ENCODE results near the gene SYS1. TPM values are rescaled to one million over a fixed set of nuclear protein-coding genes. Genes with fewer than 3 reads are reported as not detected.

SYS1 gene
- polyA plus RNA-seq, 1 of the 3 experiments (the other 2 are of a cell fraction): 26.5 TPM

GRCh38 chr20:45409521-45410272, 46.7 kb downstream of the SYS1 start:
- CTCF ChIA-PET: interaction anchor here (0.7 to 4.4 kb wide), 3 partner anchors 14 to 36 kb away, joined by 4 to 26 read pairs (median 4); no protein-coding TSS in a partner anchor
- WGBS (ENCODE audit: low lambda C conversion rate): 92% methylated on average over 4 of the region's 7 CpGs
- POLR2A ChIA-PET: no interaction called here

DNA sequence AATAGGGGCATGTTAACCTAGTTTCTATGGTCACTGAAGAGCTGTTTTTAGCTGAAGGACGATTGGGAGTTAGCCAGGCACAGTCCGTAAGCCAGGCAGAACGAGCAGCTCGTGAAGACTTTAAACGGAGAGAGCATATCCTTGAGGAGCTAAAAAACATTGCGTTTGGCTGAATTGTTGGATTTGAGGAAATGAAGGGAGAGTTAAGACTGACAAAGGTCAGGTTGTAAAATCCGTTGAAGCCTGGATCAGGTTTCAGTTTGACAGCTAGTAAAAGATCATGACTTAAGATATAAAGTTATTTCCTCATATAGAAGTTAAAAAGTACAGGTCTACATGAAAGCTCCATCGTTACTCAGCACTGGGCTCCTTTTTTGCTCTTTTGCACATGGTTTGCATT, 47.9 kb downstream of the SYS1 start:
- CTCF ChIA-PET: interaction anchor here (1.3 to 4.4 kb wide), 2 partner anchors 26 to 48 kb away, joined by 3 to 26 read pairs; partner anchors contain the start of gene SYS1
- Histone ChIP-seq H3K4me1 (ENCODE audit: control insufficient read depth in 1 of 2, insufficient read depth in 2 of 2, low read depth in 1 of 2, low read length in 1 of 2) (peaks cover 0 to 4% of the 10 kb centered on the region in 2 experiments; a peak in 2 of 4 replicates), H3K9ac (no peak overlapping the region), H3K9me2 (no peaks in the 10 kb centered on the region), H2AFZ (ENCODE audit: low read depth) (no peak overlapping the region), H3K27me3 (ENCODE audit: insufficient read depth) (no peaks in the 10 kb centered on the region), H3F3A (replicated peaks; ENCODE audit: insufficient read depth) (no peaks in the 10 kb centered on the region), H3K4me3 (ENCODE audit: low read depth in 2 of 2, low read length in 1 of 2) (no peak overlapping the region), H3K4me2 (no peak overlapping the region), H3K27ac (ENCODE audit: low read depth in 2 of 2, low read length in 1 of 2) (no peak overlapping the region), H3K9me3 (no peaks in the 10 kb centered on the region), H4K20me1 (ENCODE audit: insufficient read depth) (no peaks in the 10 kb centered on the region), H3K79me2 (ENCODE audit: insufficient read depth) (no peaks in the 10 kb centered on the region; the same call in 1 of the 2 replicates), H3K36me3 (replicated peaks in 1 of 2; ENCODE audit: control insufficient read depth in 1 of 2, insufficient read depth in 2 of 2, low read length in 1 of 2) (peaks cover 0 to 19% of the 10 kb centered on the region in 2 experiments)
- no peak for DNase-seq
- POLR2A ChIA-PET: no interaction called here
- TF ChIP-seq IRF3 (IDR thresholded peaks at IDR 0.05; ENCODE audit: low read depth, low read length) (no peak), MEF2A (IDR thresholded peaks at IDR 0.05; ENCODE audit: borderline replicate concordance, low read depth) (no peak), RXRA (IDR thresholded peaks at IDR 0.05; ENCODE audit: borderline replicate concordance, low read depth) (no peak)
- WGBS (ENCODE audit: low lambda C conversion rate): 88% methylated on average over 8 of the region's 8 CpGs

More at GRCh38 chr20:45409521-45410272, 46.7 kb downstream of the SYS1 start:
- peaks cover 0 to 19% of the 10 kb centered on the region in 2 experiments for H3K36me3 ChIP-seq (replicated peaks in 1 of 2; ENCODE audit: control insufficient read depth in 1 of 2, insufficient read depth in 2 of 2, low read length in 1 of 2)
- H3K79me2 ChIP-seq (ENCODE audit: insufficient read depth): no peaks in the 10 kb centered on the region
- H3K4me3 ChIP-seq (ENCODE audit: low read depth in 2 of 2, low read length in 1 of 2): no peak overlapping the region
- no peak overlapping the region for H2AFZ ChIP-seq (ENCODE audit: low read depth)
- no peaks in the 10 kb centered on the region for H4K20me1 ChIP-seq (ENCODE audit: insufficient read depth)
- no peaks in the 10 kb centered on the region for H3K9me2 ChIP-seq
- no peak for DNase-seq
- H3F3A ChIP-seq (replicated peaks; ENCODE audit: insufficient read depth): no peaks in the 10 kb centered on the region
- H3K9me3 ChIP-seq: no peaks in the 10 kb centered on the region
- no peaks in the 10 kb centered on the region for H3K27me3 ChIP-seq (ENCODE audit: insufficient read depth)
- peaks cover 0 to 8% of the 10 kb centered on the region in 2 experiments; a peak in 1 of 4 replicates for H3K4me1 ChIP-seq (ENCODE audit: control insufficient read depth in 1 of 2, insufficient read depth in 2 of 2, low read depth in 1 of 2, low read length in 1 of 2)
- H3K27ac ChIP-seq (ENCODE audit: low read depth in 2 of 2, low read length in 1 of 2): no peak overlapping the region
- H3K4me2 ChIP-seq: no peak overlapping the region
- H3K9ac ChIP-seq: no peak overlapping the region
- no peak for TF ChIP-seq EP300 (IDR thresholded peaks at IDR 0.05; ENCODE audit: borderline replicate concordance in 1 of 2, low read depth in 1 of 2, low read length in 1 of 2)
- TF ChIP-seq, protein P1, sequence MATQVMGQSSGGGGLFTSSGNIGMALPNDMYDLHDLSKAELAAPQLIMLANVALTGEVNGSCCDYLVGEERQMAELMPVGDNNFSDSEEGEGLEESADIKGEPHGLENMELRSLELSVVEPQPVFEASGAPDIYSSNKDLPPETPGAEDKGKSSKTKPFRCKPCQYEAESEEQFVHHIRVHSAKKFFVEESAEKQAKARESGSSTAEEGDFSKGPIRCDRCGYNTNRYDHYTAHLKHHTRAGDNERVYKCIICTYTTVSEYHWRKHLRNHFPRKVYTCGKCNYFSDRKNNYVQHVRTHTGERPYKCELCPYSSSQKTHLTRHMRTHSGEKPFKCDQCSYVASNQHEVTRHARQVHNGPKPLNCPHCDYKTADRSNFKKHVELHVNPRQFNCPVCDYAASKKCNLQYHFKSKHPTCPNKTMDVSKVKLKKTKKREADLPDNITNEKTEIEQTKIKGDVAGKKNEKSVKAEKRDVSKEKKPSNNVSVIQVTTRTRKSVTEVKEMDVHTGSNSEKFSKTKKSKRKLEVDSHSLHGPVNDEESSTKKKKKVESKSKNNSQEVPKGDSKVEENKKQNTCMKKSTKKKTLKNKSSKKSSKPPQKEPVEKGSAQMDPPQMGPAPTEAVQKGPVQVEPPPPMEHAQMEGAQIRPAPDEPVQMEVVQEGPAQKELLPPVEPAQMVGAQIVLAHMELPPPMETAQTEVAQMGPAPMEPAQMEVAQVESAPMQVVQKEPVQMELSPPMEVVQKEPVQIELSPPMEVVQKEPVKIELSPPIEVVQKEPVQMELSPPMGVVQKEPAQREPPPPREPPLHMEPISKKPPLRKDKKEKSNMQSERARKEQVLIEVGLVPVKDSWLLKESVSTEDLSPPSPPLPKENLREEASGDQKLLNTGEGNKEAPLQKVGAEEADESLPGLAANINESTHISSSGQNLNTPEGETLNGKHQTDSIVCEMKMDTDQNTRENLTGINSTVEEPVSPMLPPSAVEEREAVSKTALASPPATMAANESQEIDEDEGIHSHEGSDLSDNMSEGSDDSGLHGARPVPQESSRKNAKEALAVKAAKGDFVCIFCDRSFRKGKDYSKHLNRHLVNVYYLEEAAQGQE (IDR thresholded peaks at IDR 0.05; ENCODE audit: low read depth, low read length): no peak
- TF ChIP-seq NFIC (IDR thresholded peaks at IDR 0.05; ENCODE audit: borderline replicate concordance): no peak
- no peak for TF ChIP-seq CHD2 (IDR thresholded peaks at IDR 0.05; ENCODE audit: low read length, partially characterized antibody)
- TF ChIP-seq YY1 (IDR thresholded peaks at IDR 0.05; ENCODE audit: low read depth): no peak
- no peak for TF ChIP-seq RAD21 (IDR thresholded peaks at IDR 0.05; ENCODE audit: low read length)
- no peak for TF ChIP-seq EZH2phosphoT487 (IDR thresholded peaks at IDR 0.05; ENCODE audit: borderline replicate concordance, low read depth)
- TF ChIP-seq, protein P2, sequence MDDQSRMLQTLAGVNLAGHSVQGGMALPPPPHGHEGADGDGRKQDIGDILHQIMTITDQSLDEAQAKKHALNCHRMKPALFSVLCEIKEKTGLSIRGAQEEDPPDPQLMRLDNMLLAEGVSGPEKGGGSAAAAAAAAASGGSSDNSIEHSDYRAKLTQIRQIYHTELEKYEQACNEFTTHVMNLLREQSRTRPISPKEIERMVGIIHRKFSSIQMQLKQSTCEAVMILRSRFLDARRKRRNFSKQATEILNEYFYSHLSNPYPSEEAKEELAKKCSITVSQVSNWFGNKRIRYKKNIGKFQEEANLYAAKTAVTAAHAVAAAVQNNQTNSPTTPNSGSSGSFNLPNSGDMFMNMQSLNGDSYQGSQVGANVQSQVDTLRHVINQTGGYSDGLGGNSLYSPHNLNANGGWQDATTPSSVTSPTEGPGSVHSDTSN (IDR thresholded peaks at IDR 0.05): no peak
- no peak for TF ChIP-seq NRF1 (IDR thresholded peaks at IDR 0.05; ENCODE audit: low read depth, low read length)
- TF ChIP-seq POLR2AphosphoS5 (IDR thresholded peaks at IDR 0.05; ENCODE audit: low read depth, low read length): no peak
